Activated CD4-positive, alpha-beta T cell treated with anti-CD3 and anti-CD28 coated beads for 36 hours (primary cell): ENCODE results near the gene HBG1. TPM values are rescaled to one million over a fixed set of nuclear protein-coding genes. Genes with fewer than 3 reads are reported as not detected.

Experiments
- ATAC-seq: fragments of 200-7000 bp; cut with Tn5 transposase; one replicate; pipeline ENCODE4 v1.10.0; 2021; ENCODE audit warnings: mild to moderate bottlenecking, moderate library complexity
- CTCF ChIA-PET: fragments of 350-600 bp; sonication (Branson Sonifier 250); formaldehyde crosslinking; loops from one replicate; lab custom pipeline; 2021; ENCODE audit warnings: antibody characterized with exemption; lab: Charles Lee
- POLR2A ChIA-PET: fragments of 350-600 bp; sonication (Branson Sonifier 250); formaldehyde crosslinking; loops from one replicate; lab custom pipeline; 2021; ENCODE audit warnings: antibody characterized with exemption, inconsistent platforms; lab: Charles Lee
- DNase-seq: peaks from one replicate; pipeline ENCODE4 v3.0.0-alpha.2; 2020
- H3K27ac Mint-ChIP-seq: one replicate; pipeline ENCODE4 v1.8.0; 2021; ENCODE audit warnings: mixed read lengths
- H3K27me3 Mint-ChIP-seq: one replicate; pipeline ENCODE4 v1.8.0; 2021; ENCODE audit warnings: mixed read lengths
- H3K36me3 Mint-ChIP-seq: one replicate; pipeline ENCODE4 v1.8.0; 2021; ENCODE audit warnings: low read depth, mixed read lengths
- H3K4me1 Mint-ChIP-seq: one replicate; pipeline ENCODE4 v1.8.0; 2021; ENCODE audit warnings: mixed read lengths
- H3K4me3 Mint-ChIP-seq: one replicate; pipeline ENCODE4 v1.8.0; 2021; ENCODE audit warnings: mild to moderate bottlenecking, moderate library complexity, mixed read lengths
- H3K9me3 Mint-ChIP-seq: one replicate; pipeline ENCODE4 v1.8.0; 2021; ENCODE audit warnings: low read depth, mixed read lengths
- intact Hi-C, 2 experiments: fragments of 100-400 bp; cut with DNase I in 1 of 2; cut with micrococcal nuclease in 1 of 2; formaldehyde crosslinking; loops; one replicate each; pipeline versions ENCODE4 v1.14.2 to v1.15.1; 2022 to 2024; cut with DNase I, micrococcal nuclease
- total RNA-seq, 2 experiments: library from RNA; stranded (reverse); gene quantifications; one replicate each; pipeline ENCODE4 v1.2.3, GENCODE V29; 2021

The HBG1 gene
- total RNA-seq, 2 experiments from 2014 or later = not detected

DNA sequence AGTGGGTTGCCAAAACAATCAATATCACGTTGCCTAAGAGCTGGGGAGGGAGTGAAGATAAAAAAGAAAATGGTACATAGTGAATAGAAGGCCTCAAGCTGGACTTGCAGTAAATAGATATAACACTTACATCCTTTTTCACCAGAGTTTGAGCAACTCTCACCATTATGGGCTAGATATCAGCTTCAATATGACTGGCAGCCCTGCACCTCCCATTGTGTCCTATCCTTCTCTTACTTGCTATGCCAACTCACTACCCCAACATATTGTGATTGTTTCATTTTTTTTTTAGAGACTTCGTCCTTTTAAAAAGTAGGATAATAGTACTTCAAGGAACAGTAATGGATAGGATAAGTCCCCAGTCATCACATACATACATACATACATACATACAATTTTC is 7.4 kb downstream of the HBG1 start:
- H3K27me3 Mint-ChIP-seq = peaks cover 8% of the 10 kb centered on the region
- H3K4me3 Mint-ChIP-seq = no peak overlapping the region
- no peak overlapping the region for H3K27ac Mint-ChIP-seq
- CTCF ChIA-PET = no interaction called here
- POLR2A ChIA-PET = no interaction called here
- intact Hi-C loops = no loop called here
- no peaks in the 10 kb centered on the region for H3K36me3 Mint-ChIP-seq
- DNase-seq (no peak), ATAC-seq (no peak)
- H3K9me3 Mint-ChIP-seq = no peaks in the 10 kb centered on the region
- H3K4me1 Mint-ChIP-seq = no peaks in the 10 kb centered on the region

DNA sequence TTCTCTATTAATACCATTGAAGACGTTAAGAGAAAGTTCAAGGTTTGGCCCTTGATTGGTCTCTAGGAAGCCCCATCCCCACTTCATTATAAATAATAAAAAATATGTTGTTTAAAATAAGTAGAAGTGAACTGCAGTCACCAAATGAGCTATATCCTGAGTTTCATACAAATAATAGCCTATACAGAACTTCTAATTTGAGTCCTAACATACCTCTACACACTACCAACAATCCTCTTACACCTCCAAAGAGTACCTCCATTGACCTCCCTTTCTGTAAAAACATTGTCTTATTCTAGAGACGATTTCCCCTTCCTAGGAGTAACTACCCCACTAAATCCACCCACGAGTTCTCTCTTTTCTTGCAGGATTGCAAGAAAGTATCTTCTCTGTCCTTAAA is 8.2 kb downstream of the HBG1 start:
- intact Hi-C loops = no loop called here
- ChIA-PET POLR2A (no interaction called here), CTCF (no interaction called here)
- Mint-ChIP-seq H3K36me3 (no peaks in the 10 kb centered on the region), H3K4me1 (no peaks in the 10 kb centered on the region), H3K9me3 (no peaks in the 10 kb centered on the region), H3K27ac (no peak overlapping the region), H3K4me3 (no peak overlapping the region), H3K27me3 (peaks cover 8% of the 10 kb centered on the region)
- ATAC-seq (no peak), DNase-seq (no peak)

DNA sequence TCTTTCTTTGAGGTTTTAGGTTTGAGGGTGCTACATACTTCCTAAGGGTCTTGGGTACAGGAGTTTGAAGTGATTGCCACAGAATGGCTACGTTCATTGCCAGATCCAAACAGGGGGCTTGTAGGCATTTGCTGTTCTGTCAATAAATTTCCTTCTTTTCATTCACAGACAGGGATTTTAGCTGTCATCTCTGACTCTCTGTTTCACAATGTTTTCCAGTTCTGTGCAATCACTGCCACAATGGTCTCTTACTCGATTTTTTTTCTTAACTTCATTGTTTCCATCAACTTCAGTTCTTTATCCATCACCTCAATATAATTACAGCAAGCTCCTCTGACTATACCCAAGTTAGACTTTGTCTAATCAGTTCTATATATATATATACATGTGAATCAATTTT is 9.2 kb downstream of the HBG1 start:
- ChIA-PET CTCF (no interaction called here), POLR2A (no interaction called here)
- no peak for ATAC-seq
- H3K4me1 Mint-ChIP-seq = no peaks in the 10 kb centered on the region
- no peaks in the 10 kb centered on the region for H3K9me3 Mint-ChIP-seq
- H3K36me3 Mint-ChIP-seq = no peaks in the 10 kb centered on the region
- peaks cover 8% of the 10 kb centered on the region for H3K27me3 Mint-ChIP-seq
- no peak overlapping the region for H3K27ac Mint-ChIP-seq
- no peak overlapping the region for H3K4me3 Mint-ChIP-seq
- intact Hi-C loops = no loop called here
- no peak for DNase-seq

DNA sequence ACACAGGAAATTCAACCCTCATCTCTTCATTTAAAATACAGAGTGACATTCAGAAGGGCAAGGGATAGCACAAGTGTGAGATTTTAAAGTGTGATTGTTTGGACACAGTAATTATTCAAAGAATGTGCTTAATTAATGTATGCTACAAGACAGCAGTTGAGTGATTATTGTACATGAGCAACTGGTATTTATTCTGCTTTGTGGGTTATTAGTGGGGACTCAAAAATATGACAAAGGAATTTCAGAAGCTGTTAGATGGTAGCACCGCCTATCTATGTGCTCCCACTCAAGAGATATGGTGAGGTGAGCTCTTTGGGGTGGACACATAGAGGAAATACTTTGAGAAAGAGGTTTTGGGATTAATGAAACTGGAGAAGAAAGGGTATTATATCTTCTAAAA is 9.6 kb downstream of the HBG1 start:
- POLR2A ChIA-PET = no interaction called here

DNA sequence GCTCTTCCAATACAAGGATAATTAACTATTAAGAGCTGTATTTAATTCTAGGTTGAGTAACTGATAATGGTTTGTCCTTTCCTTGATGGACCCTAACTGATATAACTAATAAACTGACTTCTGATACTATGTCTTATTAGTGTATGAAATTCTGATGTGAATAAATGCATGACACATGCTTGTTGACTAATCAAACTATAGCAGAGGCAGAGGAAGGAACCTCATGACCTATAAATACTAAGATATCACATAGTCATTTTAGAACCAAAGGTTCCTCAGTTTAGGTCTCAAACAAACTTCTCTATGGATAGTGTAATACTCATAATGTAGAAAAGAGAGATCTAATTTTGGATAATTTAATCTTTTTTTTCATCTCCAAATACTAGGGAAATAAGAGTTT is 10.6 kb downstream of the HBG1 start:
- H3K9me3 Mint-ChIP-seq = no peaks in the 10 kb centered on the region
- no peak overlapping the region for H3K4me3 Mint-ChIP-seq
- intact Hi-C loops = no loop called here
- POLR2A ChIA-PET = no interaction called here
- H3K27me3 Mint-ChIP-seq = peaks cover 3% of the 10 kb centered on the region
- CTCF ChIA-PET = no interaction called here
- ATAC-seq = no peak
- H3K4me1 Mint-ChIP-seq = no peaks in the 10 kb centered on the region
- H3K36me3 Mint-ChIP-seq = no peaks in the 10 kb centered on the region
- DNase-seq = no peak
- no peak overlapping the region for H3K27ac Mint-ChIP-seq

More for the DNA sequence above, 9.6 kb downstream of the HBG1 start:
- Mint-ChIP-seq H3K4me1 (no peaks in the 10 kb centered on the region), H3K9me3 (no peaks in the 10 kb centered on the region), H3K4me3 (no peak overlapping the region), H3K27ac (no peak overlapping the region), H3K36me3 (no peaks in the 10 kb centered on the region), H3K27me3 (peaks cover 8% of the 10 kb centered on the region)
- intact Hi-C loops = no loop called here
- ATAC-seq (no peak), DNase-seq (no peak)
- CTCF ChIA-PET = no interaction called here

DNA sequence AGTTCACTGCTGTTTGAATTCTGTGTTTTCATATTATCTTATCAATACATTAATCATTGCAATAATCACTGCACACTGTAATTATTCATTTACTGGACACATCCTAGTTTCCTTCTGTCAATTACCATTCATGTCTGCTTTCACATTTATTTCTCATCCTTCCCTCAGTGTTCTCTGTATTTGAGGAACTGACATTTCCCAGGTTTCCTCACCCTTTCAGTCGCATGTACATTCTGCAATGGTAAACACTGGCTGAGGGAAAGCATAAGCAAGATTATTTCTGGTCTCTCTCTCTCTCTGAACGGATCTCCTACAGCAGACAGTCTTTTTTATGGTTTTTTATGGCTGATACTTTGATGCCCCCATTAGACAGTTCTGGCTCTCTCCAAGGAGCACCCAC is 11.2 kb downstream of the HBG1 start:
- Mint-ChIP-seq H3K27ac (no peak overlapping the region), H3K4me3 (no peak overlapping the region), H3K27me3 (peaks cover 3% of the 10 kb centered on the region), H3K36me3 (no peaks in the 10 kb centered on the region), H3K4me1 (no peaks in the 10 kb centered on the region), H3K9me3 (no peaks in the 10 kb centered on the region)
- ATAC-seq = no peak
- intact Hi-C loops = no loop called here
- CTCF ChIA-PET = no interaction called here
- DNase-seq = no peak
- POLR2A ChIA-PET = no interaction called here

DNA sequence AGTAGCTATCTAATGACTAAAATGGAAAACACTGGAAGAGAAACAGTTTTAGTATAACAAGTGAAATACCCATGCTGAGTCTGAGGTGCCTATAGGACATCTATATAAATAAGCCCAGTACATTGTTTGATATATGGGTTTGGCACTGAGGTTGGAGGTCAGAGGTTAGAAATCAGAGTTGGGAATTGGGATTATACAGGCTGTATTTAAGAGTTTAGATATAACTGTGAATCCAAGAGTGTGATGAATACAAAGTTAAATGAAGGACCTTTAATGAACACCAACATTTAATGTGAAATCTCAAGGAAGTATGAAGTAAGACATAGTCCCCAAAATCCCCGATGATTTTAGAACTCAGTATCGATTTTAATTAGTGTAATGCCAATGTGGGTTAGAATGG is 12.2 kb downstream of the HBG1 start:
- Mint-ChIP-seq H3K36me3 (no peaks in the 10 kb centered on the region), H3K27me3 (peaks cover 3% of the 10 kb centered on the region), H3K27ac (no peak overlapping the region), H3K4me3 (no peak overlapping the region), H3K9me3 (no peaks in the 10 kb centered on the region), H3K4me1 (no peaks in the 10 kb centered on the region)
- POLR2A ChIA-PET = no interaction called here
- DNase-seq (no peak), ATAC-seq (no peak)
- intact Hi-C loops = no loop called here
- CTCF ChIA-PET = no interaction called here

DNA sequence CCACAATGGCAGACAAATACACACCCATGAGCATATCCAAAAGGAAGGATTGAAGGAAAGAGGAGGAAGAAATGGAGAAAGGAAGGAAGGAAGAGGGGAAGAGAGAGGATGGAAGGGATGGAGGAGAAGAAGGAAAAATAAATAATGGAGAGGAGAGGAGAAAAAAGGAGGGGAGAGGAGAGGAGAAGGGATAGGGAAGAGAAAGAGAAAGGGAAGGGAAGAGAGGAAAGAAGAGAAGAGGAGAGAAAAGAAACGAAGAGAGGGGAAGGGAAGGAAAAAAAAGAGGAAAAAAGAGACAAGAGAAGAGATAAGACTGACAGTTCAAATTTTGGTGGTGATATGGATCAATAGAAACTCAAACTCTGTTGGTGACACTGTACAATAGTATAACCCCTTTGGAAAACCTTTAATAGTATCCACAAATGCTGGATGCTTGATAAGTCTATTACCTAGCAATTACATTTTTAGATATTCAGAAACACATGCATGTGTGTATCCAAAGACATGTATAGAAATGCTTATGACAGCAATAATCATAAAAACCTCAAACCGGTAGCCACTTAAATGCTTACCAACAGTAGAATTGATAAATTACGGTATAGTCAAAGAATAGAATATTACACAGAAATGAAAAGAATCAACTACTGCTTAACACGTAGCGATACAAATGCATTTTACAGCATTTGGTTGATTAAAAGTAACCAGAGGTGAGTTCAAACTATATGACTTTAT is 14.1 kb downstream of the HBG1 start:
- DNase-seq (no peak), ATAC-seq (no peak)
- POLR2A ChIA-PET = no interaction called here
- no peaks in the 10 kb centered on the region for H3K36me3 Mint-ChIP-seq
- intact Hi-C loops = no loop called here
- CTCF ChIA-PET = no interaction called here
- no peak overlapping the region for H3K27ac Mint-ChIP-seq
- no peak overlapping the region for H3K4me3 Mint-ChIP-seq
- H3K4me1 Mint-ChIP-seq = no peaks in the 10 kb centered on the region
- no peaks in the 10 kb centered on the region for H3K9me3 Mint-ChIP-seq
- peaks cover 5% of the 10 kb centered on the region for H3K27me3 Mint-ChIP-seq

DNA sequence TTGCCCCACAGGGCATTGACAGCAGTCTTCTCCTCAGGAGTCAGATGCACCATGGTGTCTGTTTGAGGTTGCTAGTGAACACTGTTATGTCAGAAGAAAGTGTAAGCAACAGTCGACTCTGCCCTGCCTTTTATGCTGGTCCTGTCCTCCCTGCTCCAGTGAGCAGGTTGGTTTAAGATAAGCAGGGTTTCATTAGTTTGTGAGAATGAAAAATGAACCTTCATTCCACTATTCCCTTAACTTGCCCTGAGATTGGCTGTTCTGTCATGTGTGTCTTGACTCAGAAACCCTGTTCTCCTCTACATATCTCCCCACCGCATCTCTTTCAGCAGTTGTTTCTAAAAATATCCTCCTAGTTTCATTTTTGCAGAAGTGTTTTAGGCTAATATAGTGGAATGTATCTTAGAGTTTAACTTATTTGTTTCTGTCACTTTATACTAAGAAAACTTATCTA is 15.2 kb downstream of the HBG1 start, which contains the start of gene HBD:
HBD (minus strand) TSS at position 103 of the 454 bp plus-strand sequence; CDS start at position 53, 50 bp downstream.
- H3K36me3 Mint-ChIP-seq = no peaks in the 10 kb centered on the region
- DNase-seq (no peak), ATAC-seq (no peak)
- no peak within 1 kb of the TSS for H3K27ac Mint-ChIP-seq
- intact Hi-C loops = no loop called here
- peaks cover 5% of the 10 kb centered on the region for H3K27me3 Mint-ChIP-seq
- no peaks in the 10 kb centered on the region for H3K4me1 Mint-ChIP-seq
- H3K4me3 Mint-ChIP-seq = no peak within 1 kb of the TSS
- ChIA-PET POLR2A (no interaction called here), CTCF (no interaction called here)
- no peaks in the 10 kb centered on the region for H3K9me3 Mint-ChIP-seq

DNA sequence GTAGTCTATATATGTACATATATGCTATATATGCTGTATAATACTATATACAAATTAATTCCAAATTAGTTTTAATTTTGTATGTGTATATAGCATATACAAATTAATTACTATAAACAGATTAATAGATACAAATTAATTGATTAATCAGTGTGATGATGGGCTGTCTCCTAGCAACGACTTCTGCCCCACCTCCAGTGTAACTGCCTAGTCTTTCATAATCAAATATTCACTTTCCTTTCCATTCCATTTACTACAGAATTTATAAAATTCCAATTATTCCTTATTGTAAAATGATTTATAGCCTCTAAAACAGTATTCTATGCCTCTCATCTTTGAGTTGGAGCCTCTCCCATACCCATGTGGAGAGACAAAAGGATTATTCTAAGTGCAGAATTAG is 16.4 kb downstream of the HBG1 start:
- ChIA-PET POLR2A (no interaction called here), CTCF (no interaction called here)
- no peaks in the 10 kb centered on the region for H3K36me3 Mint-ChIP-seq
- H3K4me3 Mint-ChIP-seq = no peak overlapping the region
- peaks cover 2% of the 10 kb centered on the region for H3K27me3 Mint-ChIP-seq
- no peaks in the 10 kb centered on the region for H3K4me1 Mint-ChIP-seq
- ATAC-seq (no peak), DNase-seq (no peak)
- intact Hi-C loops = no loop called here
- H3K9me3 Mint-ChIP-seq = no peaks in the 10 kb centered on the region
- no peak overlapping the region for H3K27ac Mint-ChIP-seq

DNA sequence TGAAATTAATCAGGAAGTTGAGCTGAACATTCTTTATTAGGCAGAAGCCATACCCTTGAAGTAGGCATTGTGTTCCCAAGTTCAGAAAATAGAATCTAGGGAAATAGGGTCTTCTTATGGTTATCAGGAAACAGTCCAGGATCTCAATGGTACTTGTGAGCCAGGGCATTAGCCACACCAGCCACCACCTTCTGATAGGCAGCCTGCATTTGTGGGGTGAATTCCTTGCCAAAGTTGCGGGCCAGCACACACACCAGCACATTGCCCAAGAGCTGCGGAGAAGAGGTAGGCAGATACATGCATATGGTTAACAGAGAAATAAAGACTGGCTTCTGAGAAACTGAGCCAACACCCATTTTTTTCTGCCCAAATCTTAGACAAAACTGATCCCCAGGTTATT is 16.8 kb downstream of the HBG1 start:
- no peaks in the 10 kb centered on the region for H3K9me3 Mint-ChIP-seq
- no peak for ATAC-seq
- CTCF ChIA-PET = no interaction called here

DNA sequence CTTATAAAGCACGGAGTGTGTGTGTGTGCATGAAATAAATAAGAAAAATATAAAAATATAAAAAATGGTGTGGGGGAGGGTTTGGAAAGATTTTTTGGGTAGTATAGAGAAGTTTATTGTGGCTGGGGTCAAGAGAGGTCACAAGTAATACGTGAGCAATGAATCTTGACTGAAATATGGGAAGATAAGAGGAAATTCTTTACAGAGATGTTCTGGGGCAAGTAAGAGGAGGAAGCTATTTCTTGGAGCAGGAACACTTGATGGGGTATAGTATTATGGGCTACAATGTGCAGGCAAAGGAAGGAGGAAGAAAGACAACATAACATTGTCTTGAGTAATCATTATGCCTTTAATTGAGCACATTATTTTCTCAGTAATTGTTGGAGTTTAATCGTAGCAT is 17.5 kb downstream of the HBG1 start:
- POLR2A ChIA-PET = no interaction called here
- Mint-ChIP-seq H3K4me3 (no peak overlapping the region), H3K27ac (no peak overlapping the region), H3K4me1 (no peaks in the 10 kb centered on the region), H3K9me3 (no peaks in the 10 kb centered on the region), H3K27me3 (peaks cover 2% of the 10 kb centered on the region), H3K36me3 (no peaks in the 10 kb centered on the region)
- CTCF ChIA-PET = no interaction called here
- intact Hi-C loops = no loop called here
- DNase-seq (no peak), ATAC-seq (no peak)

More for the DNA sequence above, 16.8 kb downstream of the HBG1 start:
- POLR2A ChIA-PET = no interaction called here
- H3K27ac Mint-ChIP-seq = no peak overlapping the region
- DNase-seq = no peak
- no peak overlapping the region for H3K4me3 Mint-ChIP-seq
- peaks cover 2% of the 10 kb centered on the region for H3K27me3 Mint-ChIP-seq
- H3K36me3 Mint-ChIP-seq = no peaks in the 10 kb centered on the region
- intact Hi-C loops = no loop called here
- H3K4me1 Mint-ChIP-seq = no peaks in the 10 kb centered on the region
